Gastrocnemius medialis (tissue), 4 donors: ENCODE data around the gene FNDC11. TPM values are rescaled to one million over a fixed set of nuclear protein-coding genes. Genes with fewer than 3 reads are reported as not detected.

Experiments used
- ATAC-seq, 2 donors: fragments of 150-250 bp; one replicate each; pipeline ENCODE4 v1.9.1; 2016
- DNase-seq, 2 donors: peaks; one replicate each; pipeline ENCODE4 v3.0.0-alpha.2; 2019
- H3K27ac ChIP-seq, 4 donors: fragments of 200-600 bp; sonication (generic); 1 replicate in 1 of 4; 2 replicates in 3 of 4; pipeline ENCODE4 v1.5.1; 2016 to 2018; ENCODE audit warnings: mild to moderate bottlenecking in 2 of 4, moderate library complexity in 1 of 4
- H3K27me3 ChIP-seq, 3 donors: fragments of 200-600 bp; sonication (generic) in 2 of 3; 1 replicate in 1 of 3; 2 replicates in 2 of 3; pipeline versions ENCODE4 v1.5.1 to v1.6.0; 2016 to 2019; ENCODE audit warnings: mild to moderate bottlenecking in 1 of 3, moderate library complexity in 1 of 3
- H3K36me3 ChIP-seq, 2 donors: fragments of 200-600 bp; sonication (generic) in 1 of 2; one replicate each; pipeline ENCODE4 v1.5.1; 2017 to 2018
- H3K4me1 ChIP-seq, 2 donors: fragments of 200-600 bp; sonication (generic) in 1 of 2; one replicate each; pipeline ENCODE4 v1.5.1; 2016 to 2017; ENCODE audit warnings: mild to moderate bottlenecking in 2 of 2
- H3K4me3 ChIP-seq, 4 donors: fragments of 200-600 bp; sonication (generic) in 3 of 4; 1 replicate in 1 of 4; 2 replicates in 3 of 4; pipeline ENCODE4 v1.5.1; 2016 to 2019; ENCODE audit warnings: mild to moderate bottlenecking in 2 of 4
- H3K9me3 ChIP-seq, 3 donors: fragments of 200-600 bp; sonication (generic) in 2 of 3; 1 replicate in 1 of 3; 2 replicates in 2 of 3; pipeline ENCODE4 v1.5.1; 2016 to 2019
- POLR2A ChIP-seq, 2 donors: fragments of 450-650 bp; IDR thresholded peaks; one replicate each; pipeline ENCODE4 v1.6.1; 2017; ENCODE audit warnings: antibody characterized with exemption in 2 of 2, mild to moderate bottlenecking in 2 of 2, moderate library complexity in 2 of 2
- in situ Hi-C, 4 donors: fragments of 200-750 bp; cut with MboI; loops; one replicate each; pipeline versions ENCODE4 v1.15.0 to v1.8.0; 2017; ENCODE audit warnings: low sequenced_read_pairs in 4 of 4
- intact Hi-C: fragments of 100-400 bp; cut with DNase I; formaldehyde crosslinking; loops from one replicate; pipeline ENCODE4 v1.15.1; 2023; ENCODE audit warnings: low total_unique reads
- total RNA-seq, 4 donors: library from RNA; depleted of rRNA; stranded (reverse); fragments of >200 nt; gene quantifications; one replicate each; pipeline versions ENCODE4 v1.1.0 to v1.2.3, GENCODE V29; 2016
- TF ChIP-seq, protein P1 (sequence below), 5 experiments: fragments of 450-650 bp in 3 of 5; fragments of 200-600 bp in 2 of 5; sonication (generic) in 2 of 5; IDR thresholded peaks in 4 of 5; conservative IDR thresholded peaks in 1 of 5; 1 replicate in 4 of 5; 2 replicates in 1 of 5; pipeline ENCODE4 v1.5.1; 2016 to 2019; ENCODE audit warnings: antibody characterized with exemption in 5 of 5, mild to moderate bottlenecking in 3 of 5, moderate library complexity in 3 of 5

FNDC11 gene
- total RNA-seq, 4 donors from 2014 or later = 0.13 TPM; not detected in 3

DNA sequence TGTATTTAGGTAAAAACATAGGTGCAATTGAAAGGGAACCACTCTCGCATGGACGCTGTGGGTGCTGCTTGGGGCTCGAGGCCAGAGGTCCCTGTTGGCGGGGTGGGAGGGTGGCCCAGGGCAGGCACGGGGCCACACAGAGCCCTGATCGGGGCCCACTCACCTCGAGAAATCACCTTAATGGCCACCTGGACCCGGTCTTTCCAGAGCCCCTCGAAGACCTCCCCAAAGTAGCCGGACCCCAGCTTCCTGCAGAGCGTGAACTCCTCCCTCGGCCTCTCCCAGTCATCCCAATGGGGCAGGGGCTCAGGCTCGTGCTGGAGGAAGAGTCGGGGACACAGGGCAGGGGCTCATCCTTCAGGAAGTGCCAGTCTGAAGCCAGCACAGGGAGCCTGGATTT, 20.6 kb upstream of the FNDC11 start:
- intact Hi-C loops = no loop called here
- no peak for DNase-seq
- no peaks in the 10 kb centered on the region for H3K9me3 ChIP-seq
- in situ Hi-C loops = loop anchor here in 1 of 4 donors (25.0 kb wide), 1 partner anchor 104 kb away; the partner anchor contains the start of gene GMEB2
- ATAC-seq = no peak
- peaks cover 0 to 4% of the 10 kb centered on the region in 2 donors for H3K4me1 ChIP-seq
- peaks cover 45 to 55% (median 45%) of the 10 kb centered on the region in 3 donors for H3K27me3 ChIP-seq
- TF ChIP-seq, protein P1, sequence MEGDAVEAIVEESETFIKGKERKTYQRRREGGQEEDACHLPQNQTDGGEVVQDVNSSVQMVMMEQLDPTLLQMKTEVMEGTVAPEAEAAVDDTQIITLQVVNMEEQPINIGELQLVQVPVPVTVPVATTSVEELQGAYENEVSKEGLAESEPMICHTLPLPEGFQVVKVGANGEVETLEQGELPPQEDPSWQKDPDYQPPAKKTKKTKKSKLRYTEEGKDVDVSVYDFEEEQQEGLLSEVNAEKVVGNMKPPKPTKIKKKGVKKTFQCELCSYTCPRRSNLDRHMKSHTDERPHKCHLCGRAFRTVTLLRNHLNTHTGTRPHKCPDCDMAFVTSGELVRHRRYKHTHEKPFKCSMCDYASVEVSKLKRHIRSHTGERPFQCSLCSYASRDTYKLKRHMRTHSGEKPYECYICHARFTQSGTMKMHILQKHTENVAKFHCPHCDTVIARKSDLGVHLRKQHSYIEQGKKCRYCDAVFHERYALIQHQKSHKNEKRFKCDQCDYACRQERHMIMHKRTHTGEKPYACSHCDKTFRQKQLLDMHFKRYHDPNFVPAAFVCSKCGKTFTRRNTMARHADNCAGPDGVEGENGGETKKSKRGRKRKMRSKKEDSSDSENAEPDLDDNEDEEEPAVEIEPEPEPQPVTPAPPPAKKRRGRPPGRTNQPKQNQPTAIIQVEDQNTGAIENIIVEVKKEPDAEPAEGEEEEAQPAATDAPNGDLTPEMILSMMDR (IDR thresholded peaks at IDR 0.05 in 4 of 5, conservative IDR thresholded peaks at IDR 0.05 in 1 of 5) = no peak
- no peak for TF ChIP-seq POLR2A (IDR thresholded peaks at IDR 0.05)
- no peak overlapping the region for H3K4me3 ChIP-seq
- H3K27ac ChIP-seq = no peak overlapping the region
- no peaks in the 10 kb centered on the region for H3K36me3 ChIP-seq

DNA sequence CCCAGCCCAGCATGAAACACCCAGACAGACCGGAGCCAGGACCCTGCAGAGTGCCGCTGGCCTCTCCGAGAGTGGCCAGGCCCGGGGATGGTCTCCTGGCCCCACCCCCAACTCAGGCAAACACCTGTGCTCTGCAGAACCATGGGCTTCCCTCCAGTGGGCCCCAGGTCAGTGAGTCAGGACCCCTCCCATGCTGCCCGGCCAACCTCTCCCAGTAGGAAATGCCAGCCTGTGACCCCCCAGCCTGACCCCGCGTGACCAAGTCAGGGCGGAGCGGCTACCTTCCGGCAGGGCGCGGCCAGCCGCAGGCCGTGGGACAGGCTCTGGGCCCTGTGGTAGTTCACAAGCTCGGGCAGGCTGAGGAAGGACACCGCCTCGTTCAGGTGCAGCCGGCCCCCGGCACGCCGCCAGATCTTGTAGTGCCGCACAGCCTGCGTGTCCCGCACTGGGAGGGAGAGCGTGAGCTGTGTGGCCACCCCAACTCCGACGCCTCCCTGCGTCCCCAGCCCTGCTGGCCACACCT, 20.0 kb upstream of the FNDC11 start:
- TF ChIP-seq, protein P1 (IDR thresholded peaks at IDR 0.05 in 4 of 5, conservative IDR thresholded peaks at IDR 0.05 in 1 of 5) = no peak
- TF ChIP-seq POLR2A (IDR thresholded peaks at IDR 0.05) = no peak
- intact Hi-C loops (no loop called here), in situ Hi-C loops (loop anchor here in 1 of 4 donors (25.0 kb wide), 1 partner anchor 103 kb away; the partner anchor contains the start of gene GMEB2)
- Histone ChIP-seq H3K4me1 (peaks cover 0 to 4% of the 10 kb centered on the region in 2 donors), H3K36me3 (no peaks in the 10 kb centered on the region), H3K9me3 (no peaks in the 10 kb centered on the region), H3K4me3 (no peak overlapping the region), H3K27ac (no peak overlapping the region), H3K27me3 (peaks cover 41 to 55% (median 45%) of the 10 kb centered on the region in 3 donors)
- DNase-seq = no peak
- no peak for ATAC-seq

DNA sequence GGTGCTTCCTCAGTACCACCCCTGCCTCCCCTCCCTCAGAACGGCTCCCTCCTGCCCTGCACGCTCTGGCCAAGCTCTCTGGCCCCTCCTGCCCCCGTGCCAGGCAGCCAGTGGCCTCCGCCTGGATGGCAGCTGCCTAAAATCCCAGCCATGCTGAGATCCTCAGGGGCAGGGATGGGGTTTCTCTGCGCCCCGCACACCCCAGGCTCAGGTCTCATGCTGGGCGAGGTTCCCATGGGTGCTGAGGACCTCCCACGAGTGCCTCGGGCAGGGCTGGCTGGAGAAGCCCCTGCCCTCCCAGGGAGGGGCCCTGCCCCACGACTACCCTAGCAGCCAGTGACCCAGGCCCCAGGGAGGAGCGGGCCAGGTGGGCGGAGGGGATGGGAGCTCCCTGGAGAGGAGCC, 19.5 kb upstream of the FNDC11 start:
- H3K27ac ChIP-seq = no peak overlapping the region
- no peak for ATAC-seq
- DNase-seq = no peak
- in situ Hi-C loops (loop anchor here in 1 of 4 donors (25.0 kb wide), 1 partner anchor 103 kb away; the partner anchor contains the start of gene GMEB2), intact Hi-C loops (no loop called here)
- H3K36me3 ChIP-seq = no peaks in the 10 kb centered on the region
- H3K4me3 ChIP-seq = no peak overlapping the region
- H3K4me1 ChIP-seq = peaks cover 0 to 4% of the 10 kb centered on the region in 2 donors
- peaks cover 38 to 55% (median 45%) of the 10 kb centered on the region in 3 donors for H3K27me3 ChIP-seq
- TF ChIP-seq, protein P1 (IDR thresholded peaks at IDR 0.05 in 4 of 5, conservative IDR thresholded peaks at IDR 0.05 in 1 of 5) = no peak
- TF ChIP-seq POLR2A (IDR thresholded peaks at IDR 0.05) = no peak
- no peaks in the 10 kb centered on the region for H3K9me3 ChIP-seq

DNA sequence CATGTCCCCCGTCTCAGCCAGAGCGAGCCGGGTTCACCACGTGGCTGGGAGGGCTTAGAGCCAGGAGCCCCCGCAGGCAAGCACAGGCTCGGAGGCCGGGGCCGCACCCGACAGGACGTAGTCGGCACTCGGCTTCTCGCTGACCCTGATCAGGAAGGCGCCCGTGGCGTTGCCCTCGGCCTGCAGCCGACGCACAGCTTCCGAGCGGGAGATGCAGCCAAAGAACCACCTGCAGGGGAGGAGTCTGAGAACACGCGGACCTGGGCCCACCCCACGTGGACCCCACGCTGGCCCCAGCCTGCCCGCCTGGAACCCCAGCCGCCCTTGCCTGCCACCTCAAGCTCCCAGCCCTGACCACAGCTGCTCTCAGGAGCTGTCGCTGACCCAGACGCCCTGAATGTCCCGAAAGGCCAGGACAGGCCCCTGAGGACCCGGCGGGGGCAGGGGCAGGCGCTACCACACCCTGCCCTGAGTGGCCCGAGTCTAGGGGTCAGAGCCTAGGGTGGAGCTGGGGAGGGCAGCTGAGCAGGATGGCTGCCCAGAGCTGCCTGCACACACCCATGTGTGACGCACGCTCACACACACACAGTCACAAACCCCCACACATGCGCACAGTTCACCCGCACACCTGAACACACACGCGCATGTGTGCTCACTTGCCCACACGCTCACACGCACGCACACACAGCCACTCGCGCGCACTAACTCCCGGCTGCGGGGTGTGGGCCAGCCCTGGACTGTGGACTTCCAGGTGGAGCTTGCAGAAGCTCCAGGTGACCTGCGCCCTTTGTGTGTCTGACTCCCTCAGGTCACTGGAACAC, 18.9 kb upstream of the FNDC11 start:
- peaks cover 32 to 51% (median 45%) of the 10 kb centered on the region in 3 donors for H3K27me3 ChIP-seq
- ATAC-seq (no peak), DNase-seq (no peak)
- in situ Hi-C loops (loop anchor here in 1 of 4 donors (25.0 kb wide), 1 partner anchor 102 kb away; the partner anchor contains the start of gene GMEB2), intact Hi-C loops (loop anchor here (5.0 kb wide), 1 partner anchor 77 kb away; no protein-coding TSS in a partner anchor)
- no peaks in the 10 kb centered on the region for H3K9me3 ChIP-seq
- H3K4me3 ChIP-seq = no peak overlapping the region
- peaks cover 0 to 4% of the 10 kb centered on the region in 2 donors for H3K4me1 ChIP-seq
- TF ChIP-seq POLR2A (IDR thresholded peaks at IDR 0.05) = no peak
- TF ChIP-seq, protein P1 (IDR thresholded peaks at IDR 0.05 in 4 of 5, conservative IDR thresholded peaks at IDR 0.05 in 1 of 5) = no peak
- H3K27ac ChIP-seq = no peak overlapping the region
- H3K36me3 ChIP-seq = no peaks in the 10 kb centered on the region
